HG03108 (cell line): Measurements from ENCODE around the gene METTL25.

Source experiments
- ATAC-seq: cut with Tn5 transposase; IDR thresholded peaks from one replicate; pipeline ENCODE4 v1.9.1; 2021; ENCODE audit warnings: moderate library complexity; ENCODE audit not compliant: unreplicated experiment

METTL25 gene

GRCh38 chr12:82523996-82524395 is 165.7 kb downstream of the METTL25 start:
- ATAC-seq, result peak; percentile 86

- ATAC-seq, result no peak
These were observed 166.3 kb downstream of the METTL25 start for GRCh38 chr12:82524641-82525040.

GRCh38 chr12:82525616-82526015 is 167.3 kb downstream of the METTL25 start:
- ATAC-seq, result no peak

GRCh38 chr12:82527165-82527780 is 168.9 kb downstream of the METTL25 start:
- no peak for ATAC-seq
